ENCODE measurements around the gene ITSN1. TPM values are rescaled to one million over a fixed set of nuclear protein-coding genes. Genes with fewer than 3 reads are reported as not detected.

ITSN1 gene
- total and polyA plus RNA-seq, 2 experiments from 2014 or later = 35.5 to 57.1 TPM

GRCh38 chr21:33815143-33815707 lies 172.9 kb downstream of the ITSN1 start:
- Histone ChIP-seq H4K20me1 (ENCODE audit: insufficient read depth) (no peaks in the 10 kb centered on the region), H3K9me2 (ENCODE audit: insufficient read depth) (no peaks in the 10 kb centered on the region), H3F3A (ENCODE audit: insufficient read depth) (peaks cover 13% of the 10 kb centered on the region; the same call in 1 of the 2 replicates), H2AFZ (no peak overlapping the region), H3K9ac (no peak overlapping the region), H3K27me3 (replicated peaks; ENCODE audit: insufficient read depth) (no peaks in the 10 kb centered on the region), H3K4me2 (ENCODE audit: unreplicated experiment) (no peak overlapping the region), H3K79me2 (ENCODE audit: insufficient read depth) (no peaks in the 10 kb centered on the region), H3K4me3 (no peak overlapping the region), H3K27ac (no peak overlapping the region), H3K9me3 (ENCODE audit: low read depth) (no peaks in the 10 kb centered on the region), H3K4me1 (ENCODE audit: insufficient read depth) (peaks cover 17% of the 10 kb centered on the region), H3K36me3 (ENCODE audit: low read depth) (peaks cover 29% of the 10 kb centered on the region)
- in situ Hi-C loops (cut with MboI) = no loop called here
- TF ChIP-seq EZH2phosphoT487 (IDR thresholded peaks at IDR 0.05; ENCODE audit: insufficient read depth, low read depth) = no peak
- TF ChIP-seq EZH2 (IDR thresholded peaks at IDR 0.05; ENCODE audit: insufficient read depth, poor library complexity, severe bottlenecking) = no peak
- 96 to 99% methylated on average over 7 of the region's 7 CpGs for WGBS, 2 experiments (ENCODE audit: low coverage in 1 of 2, low lambda C conversion rate in 2 of 2, missing lambda C conversion rate in 2 of 2)
- no peak for DNase-seq

- H3K9ac ChIP-seq = no peak overlapping the region
- in situ Hi-C loops (cut with MboI) = no loop called here
- H3K27ac ChIP-seq = no peak overlapping the region
- no peak overlapping the region for H3K4me3 ChIP-seq
- H3K36me3 ChIP-seq (ENCODE audit: low read depth) = peaks cover 35% of the 10 kb centered on the region
- 67 to 71% methylated on average over 2 of the region's 2 CpGs for WGBS, 2 experiments (ENCODE audit: low coverage in 1 of 2, low lambda C conversion rate in 2 of 2, missing lambda C conversion rate in 2 of 2)
- H3K79me2 ChIP-seq (ENCODE audit: insufficient read depth) = no peaks in the 10 kb centered on the region
- no peaks in the 10 kb centered on the region for H3K9me2 ChIP-seq (ENCODE audit: insufficient read depth)
- no peak overlapping the region for H2AFZ ChIP-seq
- no peak overlapping the region for H3K4me2 ChIP-seq (ENCODE audit: unreplicated experiment)
- no peaks in the 10 kb centered on the region for H3K27me3 ChIP-seq (replicated peaks; ENCODE audit: insufficient read depth)
- TF ChIP-seq EZH2 (IDR thresholded peaks at IDR 0.05; ENCODE audit: insufficient read depth, poor library complexity, severe bottlenecking) (no peak), EZH2phosphoT487 (IDR thresholded peaks at IDR 0.05; ENCODE audit: insufficient read depth, low read depth) (no peak)
- no peaks in the 10 kb centered on the region for H3K9me3 ChIP-seq (ENCODE audit: low read depth)
- peaks cover 14% of the 10 kb centered on the region; the same call in 1 of the 2 replicates for H3F3A ChIP-seq (ENCODE audit: insufficient read depth)
- peaks cover 15% of the 10 kb centered on the region for H3K4me1 ChIP-seq (ENCODE audit: insufficient read depth)
- DNase-seq = no peak
- no peaks in the 10 kb centered on the region for H4K20me1 ChIP-seq (ENCODE audit: insufficient read depth)
These were observed 173.9 kb downstream of the ITSN1 start for GRCh38 chr21:33816174-33816573.

- Histone ChIP-seq H4K20me1 (ENCODE audit: insufficient read depth) (no peaks in the 10 kb centered on the region), H3K27ac (no peak overlapping the region), H3K4me3 (no peak overlapping the region), H3K9me3 (ENCODE audit: low read depth) (no peaks in the 10 kb centered on the region), H3K4me2 (ENCODE audit: unreplicated experiment) (no peak overlapping the region), H3K79me2 (ENCODE audit: insufficient read depth) (no peaks in the 10 kb centered on the region), H3K9me2 (ENCODE audit: insufficient read depth) (no peaks in the 10 kb centered on the region), H2AFZ (no peak overlapping the region), H3K9ac (no peak overlapping the region), H3F3A (ENCODE audit: insufficient read depth) (peaks cover 4% of the 10 kb centered on the region; the same call in 1 of the 2 replicates), H3K36me3 (ENCODE audit: low read depth) (peaks cover 35% of the 10 kb centered on the region), H3K4me1 (ENCODE audit: insufficient read depth) (0 out of 2 replicates have a peak, but pooled peaks cover 5% of the 10 kb centered on the region), H3K27me3 (replicated peaks; ENCODE audit: insufficient read depth) (no peaks in the 10 kb centered on the region)
- no peak for DNase-seq
- in situ Hi-C loops (cut with MboI) = no loop called here
- TF ChIP-seq EZH2 (IDR thresholded peaks at IDR 0.05; ENCODE audit: insufficient read depth, poor library complexity, severe bottlenecking) (no peak), EZH2phosphoT487 (IDR thresholded peaks at IDR 0.05; ENCODE audit: insufficient read depth, low read depth) (no peak)
- WGBS, 2 experiments (ENCODE audit: low coverage in 1 of 2, low lambda C conversion rate in 2 of 2, missing lambda C conversion rate in 2 of 2) = 91 to 95% methylated on average over 7 of the region's 7 CpGs
These were observed 174.8 kb downstream of the ITSN1 start for GRCh38 chr21:33817138-33817537.

- in situ Hi-C loops (cut with MboI) = no loop called here
- no peaks in the 10 kb centered on the region for H3K27me3 ChIP-seq (replicated peaks; ENCODE audit: insufficient read depth)
- 75 to 77% methylated on average over 6 of the region's 6 CpGs for WGBS, 2 experiments (ENCODE audit: low coverage in 1 of 2, low lambda C conversion rate in 2 of 2, missing lambda C conversion rate in 2 of 2)
These were observed 175.6 kb downstream of the ITSN1 start for GRCh38 chr21:33817663-33818451.

More at GRCh38 chr21:33817663-33818451, 175.6 kb downstream of the ITSN1 start:
- peaks cover 4% of the 10 kb centered on the region; the same call in 1 of the 2 replicates for H3F3A ChIP-seq (ENCODE audit: insufficient read depth)
- H3K9me3 ChIP-seq (ENCODE audit: low read depth) = no peaks in the 10 kb centered on the region
- no peak overlapping the region for H2AFZ ChIP-seq
- H3K36me3 ChIP-seq (ENCODE audit: low read depth) = peaks cover 35% of the 10 kb centered on the region
- no peak overlapping the region for H3K9ac ChIP-seq
- DNase-seq = no peak
- TF ChIP-seq EZH2 (IDR thresholded peaks at IDR 0.05; ENCODE audit: insufficient read depth, poor library complexity, severe bottlenecking) = no peak
- no peak for TF ChIP-seq EZH2phosphoT487 (IDR thresholded peaks at IDR 0.05; ENCODE audit: insufficient read depth, low read depth)
- H3K9me2 ChIP-seq (ENCODE audit: insufficient read depth) = no peaks in the 10 kb centered on the region
- 0 out of 2 replicates have a peak, but pooled peaks cover 5% of the 10 kb centered on the region for H3K4me1 ChIP-seq (ENCODE audit: insufficient read depth)
- no peak overlapping the region for H3K4me2 ChIP-seq (ENCODE audit: unreplicated experiment)
- H3K4me3 ChIP-seq = no peak overlapping the region
- no peaks in the 10 kb centered on the region for H4K20me1 ChIP-seq (ENCODE audit: insufficient read depth)
- H3K79me2 ChIP-seq (ENCODE audit: insufficient read depth) = no peaks in the 10 kb centered on the region
- no peak overlapping the region for H3K27ac ChIP-seq
